Head of caudate nucleus (tissue), 42 donors: ENCODE measurements around the gene RBM26.
"Not testable (repeated sequence)": the region's sequence is repeated elsewhere in the genome, so short reads cannot be mapped to it uniquely, and the experiment has no call there.

Source experiments
- DNase-seq, 42 donors: peaks; one replicate each; pipeline versions ENCODE4 v3.0.0 to v3.0.0-alpha.2; 2020 to 2021; ENCODE audit warnings: mixed read lengths in 7 of 42
- intact Hi-C: fragments of 100-400 bp; cut with DNase I; formaldehyde crosslinking; loops from one replicate; pipeline ENCODE4 v1.15.0; 2022

The RBM26 gene

GRCh38 chr13:79353693-79354092 lies 52.4 kb downstream of the RBM26 start:
- intact Hi-C loops: no loop called here
- DNase-seq: no peak

DNA sequence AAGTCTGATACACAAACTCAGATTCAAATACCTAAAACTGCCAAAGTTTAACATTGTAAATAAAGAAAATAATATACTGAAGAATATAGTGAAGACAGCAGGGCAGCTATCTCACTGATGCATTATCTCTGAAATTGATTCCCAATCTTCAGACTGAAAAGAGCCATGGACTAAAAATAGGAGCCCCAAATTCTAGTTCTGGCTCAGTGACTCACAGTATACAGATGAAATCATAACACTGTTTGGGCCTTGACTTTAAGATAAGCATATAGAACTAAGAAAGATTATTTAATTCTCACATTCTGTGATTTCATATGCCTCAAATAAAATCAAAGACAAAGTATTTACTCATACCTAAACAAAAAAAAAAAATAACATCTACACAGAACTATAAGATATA lies 53.9 kb downstream of the RBM26 start:
- intact Hi-C loops: no loop called here
- no peak for DNase-seq

GRCh38 chr13:79349608-79350007 lies 56.4 kb downstream of the RBM26 start:
- DNase-seq, intact Hi-C loops: not testable (repeated sequence)

GRCh38 chr13:79349011-79349410 lies 57.0 kb downstream of the RBM26 start:
- DNase-seq: no peak

GRCh38 chr13:79346300-79346914 lies 59.6 kb downstream of the RBM26 start:
- DNase-seq: no peak
- intact Hi-C loops: no loop called here

More at GRCh38 chr13:79349011-79349410, 57.0 kb downstream of the RBM26 start:
- intact Hi-C loops: no loop called here

- DNase-seq: no peak
- intact Hi-C loops: no loop called here
Measured at GRCh38 chr13:79341202-79341601, 64.9 kb downstream of the RBM26 start.

DNA sequence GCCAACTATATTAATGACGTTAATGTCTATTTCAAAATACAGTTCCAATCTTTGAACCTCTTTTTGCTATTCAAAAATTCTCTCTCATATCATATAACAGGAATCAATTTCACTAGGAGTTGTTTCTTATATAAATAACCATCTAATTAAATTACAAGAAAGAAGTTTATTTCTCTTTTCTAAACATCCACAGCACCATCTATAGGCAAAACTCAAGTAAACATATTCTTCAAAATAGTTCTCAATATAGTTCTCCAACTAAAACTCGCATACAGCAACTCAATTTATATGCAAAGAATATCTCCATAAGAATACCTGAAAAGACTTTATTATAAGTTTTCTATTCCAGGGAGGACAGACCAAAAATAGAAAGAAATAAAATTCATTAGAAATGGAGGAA lies 65.6 kb downstream of the RBM26 start:
- DNase-seq: no peak
- intact Hi-C loops: no loop called here

- intact Hi-C loops: no loop called here
- DNase-seq: no peak
Measured at GRCh38 chr13:79338343-79338742, 67.7 kb downstream of the RBM26 start.

DNA sequence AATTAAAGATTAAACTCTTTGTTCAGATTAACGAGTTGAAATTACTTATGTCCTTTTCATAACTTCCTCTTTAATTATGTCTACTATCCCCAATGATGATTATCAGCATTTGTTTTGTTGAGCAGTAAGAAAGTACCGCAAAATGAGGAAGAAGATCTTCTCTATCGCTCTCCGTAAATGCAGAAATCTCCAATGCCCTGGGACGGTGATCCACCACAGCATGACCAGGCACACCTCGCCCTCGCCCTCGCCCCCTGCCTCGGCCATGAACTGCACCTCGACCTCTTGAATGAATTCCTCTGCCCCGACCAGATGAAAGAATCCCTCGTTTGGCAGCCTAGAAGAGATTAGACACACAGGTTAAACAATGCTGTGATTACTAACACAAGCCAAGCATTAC lies 69.1 kb downstream of the RBM26 start:
- intact Hi-C loops: no loop called here
- no peak for DNase-seq

DNA sequence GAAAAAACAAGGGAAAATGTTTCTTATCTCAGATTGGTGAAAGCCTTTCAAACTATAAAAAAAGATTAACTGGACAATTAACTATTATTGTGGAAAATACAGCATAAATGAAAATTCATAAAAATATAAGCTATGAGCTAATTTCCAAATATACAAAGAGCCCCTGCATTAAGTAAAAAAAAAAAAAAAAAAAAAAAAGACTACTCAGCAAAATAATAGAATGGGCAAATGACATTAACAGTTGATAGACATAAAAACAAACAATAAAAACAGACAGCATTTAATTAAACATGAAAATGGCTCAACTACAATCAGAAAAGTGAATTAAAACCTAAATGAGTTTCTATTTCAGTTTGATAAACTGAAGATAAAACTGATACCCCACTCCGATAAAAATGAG lies 77.5 kb downstream of the RBM26 start:
- intact Hi-C loops: no loop called here

GRCh38 chr13:79320433-79320832 lies 85.6 kb downstream of the RBM26 start:
- no peak for DNase-seq
- intact Hi-C loops: no loop called here

More for the DNA sequence above, 77.5 kb downstream of the RBM26 start:
- DNase-seq: no peak

DNA sequence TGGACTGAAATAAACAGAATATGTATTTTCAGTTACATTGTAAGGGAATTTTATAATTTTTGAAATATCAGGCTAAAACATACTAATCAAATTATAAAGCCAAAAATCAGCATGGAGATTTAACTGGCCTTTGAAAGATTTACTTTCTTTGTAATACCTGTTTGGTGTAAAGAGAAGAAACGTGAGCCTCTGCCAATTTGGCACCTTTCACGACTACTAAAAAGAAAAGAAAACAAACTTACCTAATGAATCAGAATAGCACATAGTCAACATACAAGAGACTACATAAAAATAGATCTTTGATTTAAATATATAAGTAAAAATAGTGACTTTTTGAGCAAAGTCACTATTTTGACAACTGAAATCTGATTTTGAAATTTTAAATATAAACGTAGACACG lies 87.4 kb downstream of the RBM26 start:
- DNase-seq: no peak

GRCh38 chr13:79317856-79318255 lies 88.2 kb downstream of the RBM26 start:
- intact Hi-C loops: no loop called here
- no peak for DNase-seq

More for the DNA sequence above, 87.4 kb downstream of the RBM26 start:
- intact Hi-C loops: no loop called here

DNA sequence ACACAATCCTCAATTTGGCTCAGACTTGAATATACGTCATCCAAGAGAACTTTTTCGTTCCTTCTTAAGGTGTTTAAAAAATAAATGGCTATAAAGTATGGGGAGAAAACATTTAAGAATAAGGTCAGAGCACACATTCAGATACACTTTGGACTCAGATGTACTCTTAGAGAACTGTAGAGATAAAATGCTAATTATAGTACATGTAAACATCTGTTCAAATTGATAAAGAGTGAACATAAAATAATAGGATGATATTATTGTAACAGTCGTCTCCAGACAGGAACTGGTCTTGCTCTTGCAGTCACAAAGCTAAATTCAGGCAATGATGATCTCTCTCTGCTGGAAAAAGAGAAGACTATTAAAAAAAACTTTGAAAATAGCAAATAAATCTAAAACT lies 91.4 kb downstream of the RBM26 start:
- DNase-seq: no peak
- intact Hi-C loops: no loop called here

DNA sequence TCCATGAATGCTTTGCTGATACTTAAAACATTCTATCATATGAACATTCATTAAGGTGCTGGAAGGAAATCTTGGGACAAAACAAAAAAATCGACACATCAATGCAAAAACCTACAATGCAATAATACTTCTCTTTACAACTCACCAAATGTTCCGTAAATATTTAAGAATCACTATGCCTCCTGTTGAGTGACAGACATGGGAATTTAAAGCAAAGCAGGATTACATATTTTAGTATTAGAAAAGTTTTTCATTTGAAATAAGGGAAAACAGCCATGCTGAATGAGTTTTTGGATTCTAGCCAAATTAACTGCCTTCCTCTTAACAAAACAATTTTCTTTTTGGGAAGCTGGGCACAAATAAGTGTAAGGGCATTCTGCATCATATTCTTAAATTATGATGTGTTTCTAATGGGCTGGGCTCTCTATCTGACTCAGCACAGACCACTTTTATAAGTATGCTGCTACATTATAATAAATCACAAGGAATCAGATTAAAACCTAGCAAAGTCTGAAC lies 93.7 kb downstream of the RBM26 start:
- intact Hi-C loops: no loop called here
- no peak for DNase-seq

DNA sequence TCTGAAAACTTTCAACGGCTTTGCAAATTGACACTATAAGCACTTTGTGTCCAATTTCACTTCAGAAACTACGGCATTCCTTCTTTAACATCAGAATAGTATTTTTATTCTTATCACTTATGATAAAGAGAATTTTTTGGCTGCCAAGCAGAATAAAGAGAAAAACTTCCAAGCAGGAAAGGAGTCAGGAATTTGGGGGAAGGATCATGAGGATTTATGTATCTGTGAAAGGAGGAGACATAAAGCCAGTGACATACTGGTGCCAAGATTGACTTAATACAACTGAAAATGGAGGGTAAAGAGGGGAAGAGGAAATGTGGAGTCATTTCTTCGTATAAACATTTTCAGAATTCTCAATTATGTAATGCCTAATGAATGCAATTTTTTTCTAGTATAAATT lies 94.7 kb downstream of the RBM26 start:
- intact Hi-C loops: no loop called here
- no peak for DNase-seq

GRCh38 chr13:79309690-79310089 lies 96.4 kb downstream of the RBM26 start:
- intact Hi-C loops: no loop called here

DNA sequence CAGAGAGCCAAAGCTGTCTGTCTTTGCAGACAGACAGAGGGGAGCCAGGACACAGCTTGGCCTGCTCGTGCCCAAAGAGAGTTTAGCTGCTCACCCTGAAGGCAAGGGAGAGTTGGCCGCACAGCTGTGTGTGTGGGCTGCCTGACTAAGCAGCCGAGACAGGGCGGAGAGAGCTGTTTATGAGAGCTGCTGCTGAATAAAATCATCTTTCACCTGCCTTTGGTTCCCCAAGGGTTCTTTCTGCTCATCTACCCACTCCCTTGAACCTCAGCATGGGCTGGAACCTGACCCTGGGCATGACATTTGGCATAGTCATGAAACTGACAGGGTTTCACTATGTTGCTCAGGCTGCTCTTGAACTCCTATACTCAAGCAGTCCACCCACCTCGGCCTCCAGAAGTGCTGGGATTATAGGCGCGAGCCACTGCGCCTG lies 98.2 kb downstream of the RBM26 start:
- peak in 16 of 42 donors; percentile 3 to 56 (median 19) for DNase-seq
- intact Hi-C loops: no loop called here

More at GRCh38 chr13:79309690-79310089, 96.4 kb downstream of the RBM26 start:
- DNase-seq: peak in 1 of 42 donors; percentile 26

- intact Hi-C loops: no loop called here
- DNase-seq: no peak
Measured at GRCh38 chr13:79307433-79307861, 98.6 kb downstream of the RBM26 start.

DNA sequence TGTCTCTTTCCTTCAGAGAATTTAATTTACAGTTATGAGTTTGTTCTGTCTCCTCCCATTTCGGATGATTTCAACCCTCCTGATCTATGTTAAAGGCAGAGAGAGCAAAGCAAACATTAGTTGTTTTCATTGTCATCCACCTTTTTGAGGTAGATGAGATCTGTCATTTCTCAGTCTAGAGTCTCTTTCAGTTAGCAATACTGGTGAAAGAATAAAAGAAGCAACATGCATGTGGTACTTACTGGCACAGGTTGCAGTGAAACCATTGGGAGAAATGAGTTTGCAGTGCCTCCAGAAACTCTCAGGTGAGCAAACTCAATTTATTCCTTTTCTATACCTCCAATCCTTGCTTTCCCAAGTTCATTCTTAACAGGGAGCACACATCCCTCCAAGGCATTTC lies 99.4 kb downstream of the RBM26 start:
- no peak for DNase-seq
- intact Hi-C loops: no loop called here

- intact Hi-C loops: no loop called here
- no peak for DNase-seq
Measured at GRCh38 chr13:79297128-79297527, 108.9 kb downstream of the RBM26 start.
